H1 (cell line): Measurements from ENCODE around the gene HTATSF1. TPM values are rescaled to one million over a fixed set of nuclear protein-coding genes. Genes with fewer than 3 reads are reported as not detected.

Experiments used
- CTCF ChIA-PET: fragments of 300-600 bp; sonication (Branson Sonifier 250); formaldehyde crosslinking; loops from one replicate; lab custom pipeline; 2021; ENCODE audit not compliant: partially characterized antibody; lab: Charles Lee
- POLR2A ChIA-PET: fragments of 300-600 bp; sonication (Branson Sonifier 250); formaldehyde crosslinking; loops from one replicate; lab custom pipeline; 2021; ENCODE audit warnings: inconsistent platforms; ENCODE audit not compliant: partially characterized antibody; lab: Charles Lee
- DNase-seq, 2 experiments: peaks; one replicate each; pipeline versions ENCODE4 v3.0.0 to v3.0.0-alpha.2; 2010 to 2022; ENCODE audit warnings: low spot score in 2 of 2, low read depth in 1 of 2, mixed read lengths in 1 of 2
- FAIRE-seq: peaks from 2 replicates; lab custom pipeline; 2011; peaks lifted over from hg19 to GRCh38; lab: Jason Lieb, UNC
- H2AFZ ChIP-seq: 2 replicates; pipeline ENCODE4 v1.8.1; 2012; ENCODE audit warnings: low read length, inconsistent platforms
- H2AK5ac ChIP-seq: 2 replicates; pipeline ENCODE4 v1.6.1; 2013; ENCODE audit warnings: low read depth, low read length
- H2BK120ac ChIP-seq: replicated peaks from 2 replicates; pipeline ENCODE3; 2013; ENCODE audit warnings: low read depth, low read length, inconsistent platforms
- H2BK12ac ChIP-seq: 2 replicates; pipeline ENCODE4 v1.6.1; 2013; ENCODE audit warnings: low read depth, low read length
- H2BK15ac ChIP-seq: 2 replicates; pipeline ENCODE4 v1.6.1; 2013; ENCODE audit warnings: low read length
- H2BK20ac ChIP-seq: 2 replicates; pipeline ENCODE4 v1.6.1; 2013; ENCODE audit warnings: low read length
- H2BK5ac ChIP-seq: 2 replicates; pipeline ENCODE4 v1.6.1; 2013; ENCODE audit warnings: low read depth, low read length
- H3K14ac ChIP-seq: 2 replicates; pipeline ENCODE4 v1.6.1; 2013; ENCODE audit warnings: inconsistent platforms; ENCODE audit not compliant: insufficient read length
- H3K18ac ChIP-seq: 2 replicates; pipeline ENCODE4 v1.6.1; 2013; ENCODE audit warnings: low read length; ENCODE audit errors: extremely low read depth
- H3K23ac ChIP-seq: 2 replicates; pipeline ENCODE4 v1.6.1; 2013; ENCODE audit warnings: inconsistent platforms; ENCODE audit not compliant: insufficient read length
- H3K23me2 ChIP-seq: 2 replicates; pipeline ENCODE4 v1.6.1; 2013; ENCODE audit warnings: low read depth, low read length
- H3K27ac ChIP-seq: 2 replicates; pipeline ENCODE4 v1.6.1; 2011; ENCODE audit warnings: low read depth, low read length, inconsistent platforms
- H3K27me3 ChIP-seq, 4 experiments: replicated peaks in 1 of 4; 1 replicate in 1 of 4; 2 replicates in 3 of 4; pipeline versions ENCODE4 v1.6.1 to v1.8.1; 2011 to 2013; ENCODE audit warnings: low read length in 3 of 4, mild to moderate bottlenecking in 3 of 4, inconsistent platforms in 2 of 4, mixed read lengths in 2 of 4, moderate library complexity in 1 of 4; ENCODE audit not compliant: control insufficient read depth in 3 of 4, insufficient read depth in 3 of 4; ENCODE audit errors: extremely low read depth in 1 of 4
- H3K36me3 ChIP-seq, 4 experiments: 2 replicates each; pipeline versions ENCODE4 v1.6.1 to v1.8.1; 2011 to 2013; ENCODE audit warnings: mild to moderate bottlenecking in 4 of 4, low read length in 3 of 4, moderate library complexity in 2 of 4, control low read depth in 1 of 4, inconsistent platforms in 1 of 4; ENCODE audit not compliant: insufficient read depth in 4 of 4, control insufficient read depth in 2 of 4
- H3K4ac ChIP-seq: replicated peaks from 2 replicates; pipeline ENCODE3; 2013; ENCODE audit warnings: low read length, low read depth, mixed read lengths, inconsistent platforms; ENCODE audit not compliant: insufficient read length
- H3K4me1 ChIP-seq, 4 experiments: replicated peaks in 1 of 4; 1 replicate in 1 of 4; 2 replicates in 3 of 4; pipeline versions ENCODE4 v1.6.1 to v1.8.1; 2011 to 2013; ENCODE audit warnings: low read length in 3 of 4, inconsistent platforms in 2 of 4, mixed read lengths in 1 of 4; ENCODE audit not compliant: insufficient read depth in 4 of 4, control insufficient read depth in 3 of 4
- H3K4me2 ChIP-seq, 2 experiments: 2 replicates each; pipeline versions ENCODE4 v1.6.1 to v1.8.1; 2011 to 2013; ENCODE audit warnings: low read depth in 2 of 2, low read length in 2 of 2, control low read depth in 1 of 2, inconsistent platforms in 1 of 2, mild to moderate bottlenecking in 1 of 2; ENCODE audit not compliant: insufficient read depth in 1 of 2
- H3K4me3 ChIP-seq, 4 experiments: fragments of 200-600, 300-600 bp in 1 of 4; sonication (generic), shearing (Covaris generic), sonication (Bioruptor Twin) in 1 of 4; 2 replicates each; pipeline versions ENCODE4 v1.5.1 to v1.8.1; 2011 to 2016; ENCODE audit warnings: low read length in 4 of 4, low read depth in 3 of 4, control low read depth in 2 of 4, inconsistent platforms in 2 of 4, mild to moderate bottlenecking in 2 of 4, mixed read lengths in 1 of 4, moderate library complexity in 1 of 4; ENCODE audit not compliant: insufficient read depth in 2 of 4; ENCODE audit errors: extremely low read depth in 1 of 4
- H3K56ac ChIP-seq: replicated peaks from 2 replicates; pipeline ENCODE3; 2013; ENCODE audit warnings: low read depth, mild to moderate bottlenecking, mixed read lengths, low read length, inconsistent platforms; ENCODE audit not compliant: insufficient read length
- H3K79me1 ChIP-seq: 2 replicates; pipeline ENCODE4 v1.6.1; 2013; ENCODE audit warnings: low read depth, low read length, control low read depth
- H3K79me2 ChIP-seq, 2 experiments: 2 replicates each; pipeline versions ENCODE4 v1.6.1 to v1.8.1; 2012 to 2013; ENCODE audit warnings: low read length in 2 of 2, mild to moderate bottlenecking in 2 of 2, inconsistent platforms in 1 of 2; ENCODE audit not compliant: insufficient read depth in 2 of 2, control insufficient read depth in 1 of 2
- H3K9ac ChIP-seq, 4 experiments: replicated peaks in 1 of 4; 1 replicate in 1 of 4; 2 replicates in 3 of 4; pipeline versions ENCODE4 v1.6.1 to v1.8.1; 2011 to 2013; ENCODE audit warnings: low read depth in 3 of 4, low read length in 3 of 4, control low read depth in 2 of 4, mild to moderate bottlenecking in 2 of 4, moderate library complexity in 2 of 4, inconsistent platforms in 1 of 4; ENCODE audit errors: extremely low read depth in 1 of 4
- H3K9me3 ChIP-seq, 2 experiments: 2 replicates each; pipeline versions ENCODE4 v1.6.1 to v1.8.1; 2012 to 2013; ENCODE audit warnings: mild to moderate bottlenecking in 2 of 2, moderate library complexity in 2 of 2, control low read depth in 1 of 2, inconsistent platforms in 1 of 2, low read depth in 1 of 2, low read length in 1 of 2, mixed read lengths in 1 of 2; ENCODE audit not compliant: insufficient read depth in 2 of 2
- H4K20me1 ChIP-seq, 2 experiments: replicated peaks in 1 of 2; 2 replicates each; pipeline versions ENCODE3 to v1.8.1; 2011 to 2013; ENCODE audit warnings: inconsistent platforms in 2 of 2, low read length in 2 of 2, mild to moderate bottlenecking in 1 of 2; ENCODE audit not compliant: insufficient read depth in 2 of 2, control insufficient read depth in 1 of 2
- H4K5ac ChIP-seq: 2 replicates; pipeline ENCODE4 v1.6.1; 2013; ENCODE audit warnings: low read length, low read depth, mixed read lengths, inconsistent platforms; ENCODE audit not compliant: insufficient read length
- H4K8ac ChIP-seq: 2 replicates; pipeline ENCODE4 v1.8.0; 2013; ENCODE audit warnings: mild to moderate bottlenecking, moderate library complexity, low read length, inconsistent platforms; ENCODE audit not compliant: insufficient read depth; ENCODE audit errors: extremely low read depth
- H4K91ac ChIP-seq: replicated peaks from 2 replicates; pipeline ENCODE3; 2013; ENCODE audit warnings: low read length, mixed read lengths, inconsistent platforms; ENCODE audit not compliant: insufficient read length
- CBX8 ChIP-seq: fragments of 300-800, 300-1000 bp; sonication (generic); IDR thresholded peaks from 2 replicates; pipeline ENCODE4 v1.7.1; 2016; ENCODE audit warnings: low read depth, low read length, borderline replicate concordance
- EP300 ChIP-seq, 2 experiments: IDR thresholded peaks; 1 replicate in 1 of 2; 2 replicates in 1 of 2; pipeline ENCODE4 v1.6.1; 2011 to 2012; ENCODE audit warnings: low read depth in 2 of 2, low read length in 2 of 2, mild to moderate bottlenecking in 2 of 2, borderline replicate concordance in 1 of 2, inconsistent platforms in 1 of 2, moderate library complexity in 1 of 2
- polyA plus RNA-seq, 7 experiments: library from polyadenylated mRNA; depleted of rRNA in 3 of 7; stranded (reverse) in 5 of 7; unstranded in 2 of 7; fragments of >200 nt in 5 of 7; fragments of 200-250 nt in 2 of 7; gene quantifications; 1 replicate in 5 of 7; 2 replicates in 1 of 7; 4 replicates in 1 of 7; pipeline versions ENCODE4 v1.2.1 to v1.2.3, GENCODE V29; 2011 to 2013; ENCODE audit warnings: missing spikeins in 2 of 7, mixed read lengths in 2 of 7
- total RNA-seq: library from RNA; stranded (reverse); fragmentation: NEBNext Ultra II Directional; extraction: Animal tissue kit (Norgen Biotek cat#: 25700); gene quantifications from 2 replicates; pipeline ENCODE4 v1.2.1, GENCODE V29; 2021

The HTATSF1 gene
- total and polyA plus RNA-seq, 2 of the 8 experiments (the other 6 are each of a cell fraction or from before 2014, with no cell fraction given): 1.2 to 49.3 TPM

DNA sequence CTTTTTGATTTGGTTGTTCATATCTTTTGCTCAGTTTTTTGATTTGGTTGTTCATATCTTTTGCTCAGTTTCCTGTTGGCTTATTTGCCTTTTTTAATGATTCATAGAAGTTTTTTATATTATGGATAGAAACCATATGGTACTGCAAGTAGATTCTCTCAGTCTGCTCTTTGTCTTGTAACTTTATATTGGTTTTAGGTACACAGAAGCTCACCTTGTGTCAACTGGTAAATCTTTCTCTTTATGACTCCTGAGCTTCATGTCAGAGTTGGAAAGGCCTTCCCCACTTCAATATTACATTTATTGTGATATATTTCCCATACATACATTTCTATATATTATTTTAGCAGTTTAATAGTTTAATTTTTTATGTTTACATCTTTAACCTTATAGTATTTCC, 26.4 kb downstream of the HTATSF1 start:
- no peak overlapping the region for H3K4ac ChIP-seq
- DNase-seq: no peak
- H2BK12ac ChIP-seq: no peak overlapping the region
- no peaks in the 10 kb centered on the region for H3K27me3 ChIP-seq
- H2BK20ac ChIP-seq: no peak overlapping the region
- H4K20me1 ChIP-seq: no peaks in the 10 kb centered on the region
- H3K4me2 ChIP-seq: no peak overlapping the region
- H3K4me1 ChIP-seq: no peaks in the 10 kb centered on the region
- no peak overlapping the region for H3K23ac ChIP-seq
- no peak overlapping the region for H3K27ac ChIP-seq
- H2BK5ac ChIP-seq: no peak overlapping the region
- FAIRE-seq: no peak
- no peak overlapping the region for H2BK15ac ChIP-seq
- no peak overlapping the region for H3K14ac ChIP-seq
- H2BK120ac ChIP-seq: no peak overlapping the region
- H3K18ac ChIP-seq: no peak overlapping the region
- no peak overlapping the region for H2AK5ac ChIP-seq
- no peak overlapping the region for H4K8ac ChIP-seq
- ChIA-PET POLR2A (no interaction called here), CTCF (no interaction called here)
- no peak overlapping the region for H3K4me3 ChIP-seq
- no peaks in the 10 kb centered on the region for H3K23me2 ChIP-seq
- H3K56ac ChIP-seq: no peak overlapping the region
- no peaks in the 10 kb centered on the region for H3K9me3 ChIP-seq
- no peaks in the 10 kb centered on the region for H3K79me1 ChIP-seq
- H4K5ac ChIP-seq: no peak overlapping the region
- H3K9ac ChIP-seq: no peak overlapping the region
- no peaks in the 10 kb centered on the region for H3K79me2 ChIP-seq
- no peak overlapping the region for H4K91ac ChIP-seq
- TF ChIP-seq CBX8 (no peak), EP300 (IDR thresholded peaks at IDR 0.05; ENCODE audit: borderline replicate concordance in 1 of 2, low read depth in 2 of 2, low read length in 2 of 2) (no peak)
- no peak overlapping the region for H2AFZ ChIP-seq
- no peaks in the 10 kb centered on the region for H3K36me3 ChIP-seq
